Activated CD8-positive, alpha-beta memory T cell treated with anti-CD3 and anti-CD28 coated beads, Interleukin-2, amount 50 U/mL, for 4 hours (primary cell): ENCODE measurements around the gene HOXD12.

Source experiments
- DNase-seq: peaks from one replicate; pipeline ENCODE4 v3.0.0-alpha.2; 2020

The HOXD12 gene

GRCh38 chr2:176151442-176152287, 52.1 kb downstream of the HOXD12 start, which contains the start of gene HOXD4:
HOXD4 (plus strand) TSS chr2:176151550; CDS start chr2:176151634, 84 bp downstream.
- DNase-seq: no peak
